Measurements from ENCODE around the gene GRB14.

GRB14 gene

DNA sequence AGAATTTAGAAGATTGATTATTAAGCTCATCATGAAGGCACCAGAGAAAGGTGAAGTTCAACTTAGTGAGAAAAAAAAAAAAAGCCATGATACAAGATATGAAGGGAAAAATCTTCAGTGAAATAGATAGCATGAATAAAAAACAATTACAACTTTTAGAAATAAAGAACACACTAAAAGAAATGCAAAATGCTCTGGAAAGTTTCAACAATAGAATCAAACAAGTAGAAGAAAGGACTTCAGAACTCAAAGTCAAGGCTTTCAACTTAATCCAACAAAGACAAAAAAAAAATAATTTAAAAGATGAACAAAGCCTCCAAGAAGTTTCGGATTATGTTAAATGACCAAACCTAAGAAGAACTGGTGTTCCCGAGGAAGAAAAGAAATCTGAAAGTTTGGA lies 105.5 kb downstream of the GRB14 start:
- ChIA-PET CTCF (no interaction called here), POLR2A (no interaction called here)
- DNase-seq (ENCODE audit: extremely low spot score) = no peak
- TF ChIP-seq, protein P1, sequence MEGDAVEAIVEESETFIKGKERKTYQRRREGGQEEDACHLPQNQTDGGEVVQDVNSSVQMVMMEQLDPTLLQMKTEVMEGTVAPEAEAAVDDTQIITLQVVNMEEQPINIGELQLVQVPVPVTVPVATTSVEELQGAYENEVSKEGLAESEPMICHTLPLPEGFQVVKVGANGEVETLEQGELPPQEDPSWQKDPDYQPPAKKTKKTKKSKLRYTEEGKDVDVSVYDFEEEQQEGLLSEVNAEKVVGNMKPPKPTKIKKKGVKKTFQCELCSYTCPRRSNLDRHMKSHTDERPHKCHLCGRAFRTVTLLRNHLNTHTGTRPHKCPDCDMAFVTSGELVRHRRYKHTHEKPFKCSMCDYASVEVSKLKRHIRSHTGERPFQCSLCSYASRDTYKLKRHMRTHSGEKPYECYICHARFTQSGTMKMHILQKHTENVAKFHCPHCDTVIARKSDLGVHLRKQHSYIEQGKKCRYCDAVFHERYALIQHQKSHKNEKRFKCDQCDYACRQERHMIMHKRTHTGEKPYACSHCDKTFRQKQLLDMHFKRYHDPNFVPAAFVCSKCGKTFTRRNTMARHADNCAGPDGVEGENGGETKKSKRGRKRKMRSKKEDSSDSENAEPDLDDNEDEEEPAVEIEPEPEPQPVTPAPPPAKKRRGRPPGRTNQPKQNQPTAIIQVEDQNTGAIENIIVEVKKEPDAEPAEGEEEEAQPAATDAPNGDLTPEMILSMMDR (IDR thresholded peaks at IDR 0.05; ENCODE audit: control extremely low read depth, extremely low read depth, low read depth, missing control alignments) = no peak

DNA sequence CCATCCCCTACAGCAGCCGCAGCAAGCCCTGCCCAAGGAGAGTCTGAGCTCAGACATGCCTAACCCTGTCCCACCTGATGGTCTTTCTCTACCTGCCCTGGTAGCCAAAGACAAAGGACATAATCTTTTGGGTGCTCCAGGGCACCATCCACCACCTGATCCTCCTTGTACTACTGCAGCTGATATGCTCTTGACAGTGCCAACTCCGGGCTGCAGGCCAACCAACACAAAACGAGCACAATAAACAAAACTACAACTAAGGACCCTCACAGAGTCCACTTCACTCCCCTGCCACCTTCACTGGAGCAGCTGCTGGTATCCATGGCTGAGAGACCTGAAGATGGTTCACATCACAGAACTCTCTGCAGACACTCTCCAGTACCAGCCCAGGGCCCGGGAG lies 106.3 kb downstream of the GRB14 start:
- no peak for DNase-seq (ENCODE audit: extremely low spot score)
- CTCF ChIA-PET = interaction anchor here (0.8 to 1.2 kb wide), 2 partner anchors 9 to 57 kb away, joined by 3 read pairs; no protein-coding TSS in a partner anchor
- TF ChIP-seq, protein P1 (IDR thresholded peaks at IDR 0.05; ENCODE audit: control extremely low read depth, extremely low read depth, low read depth, missing control alignments) = no peak
- POLR2A ChIA-PET = no interaction called here

DNA sequence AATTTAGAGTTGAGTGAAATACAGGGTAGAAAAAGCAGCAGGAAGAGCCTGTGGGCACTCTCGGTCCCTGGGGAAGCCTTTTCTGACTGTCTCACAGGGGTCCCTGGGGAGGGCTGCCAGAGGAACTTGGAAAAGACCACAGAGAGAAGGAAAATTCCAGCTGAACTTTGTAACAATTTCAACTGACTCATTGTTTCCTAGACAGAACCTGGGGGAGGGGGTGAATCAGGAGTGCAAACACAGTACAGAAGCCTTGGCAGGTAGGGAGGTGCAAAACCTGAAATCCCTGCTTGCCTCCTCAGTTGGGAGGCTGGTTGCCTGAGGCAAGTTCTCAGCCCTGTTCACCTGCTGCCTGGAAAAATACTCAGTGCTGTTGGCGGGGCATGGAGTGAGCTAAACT lies 106.8 kb downstream of the GRB14 start:
- DNase-seq (ENCODE audit: extremely low spot score) = no peak
- CTCF ChIA-PET = interaction anchor here (0.8 to 1.2 kb wide), 2 partner anchors 10 to 58 kb away, joined by 3 read pairs; no protein-coding TSS in a partner anchor
- POLR2A ChIA-PET = no interaction called here

DNA sequence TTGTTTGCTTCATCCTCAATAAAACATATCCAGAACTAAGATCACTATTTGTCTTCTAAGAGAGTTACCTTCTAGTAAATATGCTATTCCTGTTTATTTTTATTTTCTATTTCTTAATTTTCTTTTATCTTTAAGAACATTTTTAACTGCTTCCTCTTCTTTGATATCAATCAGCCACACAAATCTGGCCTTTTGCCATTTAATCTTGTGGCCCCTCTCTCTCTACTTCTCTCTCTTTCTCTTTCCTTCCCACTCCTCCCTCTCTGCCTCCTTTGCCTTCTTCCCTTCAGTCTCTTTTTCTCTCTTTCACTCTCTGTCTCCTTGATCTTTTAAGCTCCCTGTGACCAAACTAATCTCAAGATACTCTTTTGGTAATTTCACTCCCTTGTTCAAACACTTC lies 108.4 kb downstream of the GRB14 start:
- POLR2A ChIA-PET = no interaction called here
- DNase-seq (ENCODE audit: extremely low spot score) = no peak
- CTCF ChIA-PET = no interaction called here
- TF ChIP-seq, protein P1 (IDR thresholded peaks at IDR 0.05; ENCODE audit: control extremely low read depth, extremely low read depth, low read depth, missing control alignments) = no peak

More for the DNA sequence above, 106.8 kb downstream of the GRB14 start:
- TF ChIP-seq, protein P1 (IDR thresholded peaks at IDR 0.05; ENCODE audit: control extremely low read depth, extremely low read depth, low read depth, missing control alignments) = no peak

DNA sequence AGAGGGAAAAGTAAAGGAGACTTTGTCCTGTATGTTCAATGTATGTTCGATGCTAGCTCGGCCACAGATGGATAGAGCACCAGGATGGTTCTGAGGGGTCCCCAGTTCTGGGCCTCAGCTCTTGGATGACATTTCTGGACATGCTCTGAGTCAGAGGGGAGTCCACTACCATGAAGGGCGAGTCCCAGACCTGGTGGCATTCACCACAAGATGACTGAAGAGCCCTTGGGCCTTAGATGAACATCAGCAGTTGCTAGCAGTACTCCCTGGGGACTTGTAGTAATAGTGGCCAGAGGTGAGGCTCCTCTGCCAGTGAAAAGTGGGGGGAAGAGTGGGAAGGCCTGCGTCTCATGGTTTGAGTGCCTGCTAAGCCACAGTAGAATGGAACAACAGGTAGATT lies 109.5 kb downstream of the GRB14 start:
- ChIA-PET POLR2A (no interaction called here), CTCF (interaction anchor here (1.8 kb wide), 1 partner anchor 9 kb away, joined by 3 read pairs; no protein-coding TSS in a partner anchor)
- DNase-seq (ENCODE audit: extremely low spot score) = no peak
- TF ChIP-seq, protein P1 (IDR thresholded peaks at IDR 0.05; ENCODE audit: control extremely low read depth, extremely low read depth, low read depth, missing control alignments) = no peak

DNA sequence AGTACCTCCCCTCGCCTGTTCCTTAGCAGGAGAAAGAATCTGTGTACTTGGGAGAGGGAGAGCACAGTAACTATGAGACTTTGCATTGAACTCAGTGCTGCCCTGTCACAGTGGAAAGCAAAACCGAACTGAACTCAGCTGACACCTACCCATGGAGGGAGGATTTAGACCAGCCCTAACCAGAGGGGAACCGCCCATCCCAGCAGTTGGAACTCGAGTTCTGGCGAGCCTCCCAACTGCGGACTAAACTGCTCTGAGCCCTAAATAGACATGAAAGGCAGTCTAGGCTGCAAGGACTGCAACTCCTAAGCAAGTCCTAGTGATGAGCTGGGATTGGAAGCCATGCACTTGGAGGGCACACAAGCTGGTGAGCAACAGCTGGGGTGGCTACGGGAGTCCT lies 110.4 kb downstream of the GRB14 start:
- TF ChIP-seq, protein P1 (IDR thresholded peaks at IDR 0.05; ENCODE audit: control extremely low read depth, extremely low read depth, low read depth, missing control alignments) = no peak
- POLR2A ChIA-PET = no interaction called here
- CTCF ChIA-PET = interaction anchor here (1.8 kb wide), 1 partner anchor 8 kb away, joined by 3 read pairs; no protein-coding TSS in a partner anchor
- DNase-seq (ENCODE audit: extremely low spot score) = no peak
